OCI-LY1 (cell line): ENCODE data around the gene EPHA8.

Experiments
- H2AFZ ChIP-seq: fragments of 200-600 bp; sonication (generic), shearing (Covaris generic); 2 replicates; pipeline ENCODE4 v1.6.0; 2014; ENCODE audit warnings: antibody characterized with exemption, mild to moderate bottlenecking, low read length
- H3F3A ChIP-seq: fragments of 200-600 bp; sonication (generic), shearing (Covaris generic); 2 replicates; pipeline ENCODE4 v1.6.0; 2014; ENCODE audit warnings: mild to moderate bottlenecking, antibody characterized with exemption, low read length, moderate library complexity; ENCODE audit not compliant: insufficient read depth
- H3K27ac ChIP-seq: fragments of 200-600 bp; sonication (generic); 2 replicates; pipeline ENCODE4 v1.5.1; 2014; ENCODE audit warnings: low read length, mixed run types, mild to moderate bottlenecking, low read depth; ENCODE audit not compliant: poor library complexity, severe bottlenecking
- H3K27me3 ChIP-seq: fragments of 200-600 bp; sonication (generic); 2 replicates; pipeline ENCODE4 v1.6.0; 2014; ENCODE audit warnings: antibody characterized with exemption, mild to moderate bottlenecking, low read length, moderate library complexity; ENCODE audit not compliant: insufficient read depth
- H3K36me3 ChIP-seq: fragments of 200-600 bp; sonication (generic); 2 replicates; pipeline ENCODE4 v1.6.1; 2014; ENCODE audit warnings: mild to moderate bottlenecking, antibody characterized with exemption, low read length, moderate library complexity, mixed read lengths; ENCODE audit not compliant: insufficient read depth
- H3K4me1 ChIP-seq: fragments of 200-600 bp; sonication (generic); 2 replicates; pipeline ENCODE4 v1.5.1; 2014; ENCODE audit warnings: mild to moderate bottlenecking, low read length, moderate library complexity; ENCODE audit not compliant: insufficient read depth, severe bottlenecking
- H3K4me2 ChIP-seq: fragments of 200-600 bp; sonication (generic), shearing (Covaris generic); 2 replicates; pipeline ENCODE4 v1.6.1; 2014; ENCODE audit warnings: low read length
- H3K4me3 ChIP-seq: fragments of 200-600 bp; sonication (generic); 2 replicates; pipeline ENCODE4 v1.5.1; 2014; ENCODE audit warnings: low read length, low read depth, mild to moderate bottlenecking, mixed read lengths; ENCODE audit not compliant: poor library complexity, severe bottlenecking
- H3K79me2 ChIP-seq: fragments of 200-600 bp; shearing (Covaris generic); 2 replicates; pipeline ENCODE4 v1.6.1; 2016; ENCODE audit warnings: mixed run types, low read length, mixed read lengths; ENCODE audit not compliant: insufficient read depth
- H3K9ac ChIP-seq: fragments of 200-600 bp; sonication (generic), shearing (Covaris generic); 2 replicates; pipeline ENCODE4 v1.6.1; 2014; ENCODE audit warnings: mild to moderate bottlenecking, low read length, mixed read lengths
- H3K9me2 ChIP-seq: fragments of 200-600 bp; sonication (generic), shearing (Covaris generic); 2 replicates; pipeline ENCODE4 v1.6.1; 2014; ENCODE audit warnings: low read depth, mild to moderate bottlenecking, low read length, mixed read lengths
- H3K9me3 ChIP-seq: fragments of 200-600 bp; shearing (Covaris generic); 2 replicates; pipeline ENCODE4 v1.6.1; 2014; ENCODE audit warnings: low read length, mixed read lengths
- H4K20me1 ChIP-seq: fragments of 200-600 bp; sonication (generic), shearing (Covaris generic); 2 replicates; pipeline ENCODE4 v1.6.0; 2016; ENCODE audit warnings: mild to moderate bottlenecking, low read length; ENCODE audit not compliant: insufficient read depth
- CTCF ChIP-seq: fragments of 200-600 bp; sonication (generic), shearing (Covaris generic); IDR thresholded peaks from 2 replicates; pipeline ENCODE4 v1.5.1; 2017; ENCODE audit warnings: mild to moderate bottlenecking, antibody characterized with exemption, low read length, moderate library complexity, mixed read lengths
- EZH2 ChIP-seq: fragments of 200-600 bp; sonication (generic), shearing (Covaris generic); IDR thresholded peaks from 2 replicates; pipeline ENCODE4 v1.8.0; 2017; ENCODE audit warnings: borderline replicate concordance, mixed run types, mild to moderate bottlenecking, antibody characterized with exemption, low read length, moderate library complexity, mixed read lengths

Gene EPHA8

GRCh38 chr1:22579541-22580155, 16.4 kb downstream of the EPHA8 start:
- H3K4me3 ChIP-seq: no peak overlapping the region
- no peaks in the 10 kb centered on the region for H3K79me2 ChIP-seq
- H4K20me1 ChIP-seq: no peaks in the 10 kb centered on the region
- no peak overlapping the region for H2AFZ ChIP-seq
- no peak overlapping the region for H3K4me2 ChIP-seq
- peaks cover 14% of the 10 kb centered on the region; the same call in 1 of the 2 replicates for H3F3A ChIP-seq
- H3K9ac ChIP-seq: no peak overlapping the region
- no peak overlapping the region for H3K27ac ChIP-seq
- no peaks in the 10 kb centered on the region for H3K4me1 ChIP-seq
- TF ChIP-seq CTCF (no peak), EZH2 (no peak)
- no peaks in the 10 kb centered on the region for H3K9me2 ChIP-seq
- H3K27me3 ChIP-seq: no peaks in the 10 kb centered on the region
- H3K36me3 ChIP-seq: no peaks in the 10 kb centered on the region
- H3K9me3 ChIP-seq: peaks cover 3% of the 10 kb centered on the region; the same call in 1 of the 2 replicates

- H3K79me2 ChIP-seq: no peaks in the 10 kb centered on the region
- H3K9ac ChIP-seq: no peak overlapping the region
- peaks cover 3% of the 10 kb centered on the region; the same call in 1 of the 2 replicates for H3K9me3 ChIP-seq
- H3K27ac ChIP-seq: no peak overlapping the region
- no peak overlapping the region for H3K4me3 ChIP-seq
- no peaks in the 10 kb centered on the region for H3K4me1 ChIP-seq
- H4K20me1 ChIP-seq: no peaks in the 10 kb centered on the region
- no peaks in the 10 kb centered on the region for H3K9me2 ChIP-seq
- peaks cover 11% of the 10 kb centered on the region; the same call in 1 of the 2 replicates for H3F3A ChIP-seq
- H3K36me3 ChIP-seq: no peaks in the 10 kb centered on the region
- H2AFZ ChIP-seq: no peak overlapping the region
- TF ChIP-seq EZH2 (no peak), CTCF (no peak)
- no peak overlapping the region for H3K4me2 ChIP-seq
- H3K27me3 ChIP-seq: no peaks in the 10 kb centered on the region
These were observed 19.7 kb downstream of the EPHA8 start for GRCh38 chr1:22582661-22583635.

GRCh38 chr1:22584001-22584562, 20.8 kb downstream of the EPHA8 start:
- H3K79me2 ChIP-seq: no peaks in the 10 kb centered on the region
- no peaks in the 10 kb centered on the region for H3K9me3 ChIP-seq
- H4K20me1 ChIP-seq: no peaks in the 10 kb centered on the region
- 0 out of 2 replicates have a peak, but pooled peaks cover 2% of the 10 kb centered on the region for H3K27me3 ChIP-seq
- no peak overlapping the region for H3K9ac ChIP-seq
- H3K27ac ChIP-seq: no peak overlapping the region
- H2AFZ ChIP-seq: no peak overlapping the region
- H3K4me3 ChIP-seq: no peak overlapping the region
- H3K9me2 ChIP-seq: no peaks in the 10 kb centered on the region
- no peak overlapping the region for H3K4me2 ChIP-seq
- H3K4me1 ChIP-seq: no peaks in the 10 kb centered on the region
- no peaks in the 10 kb centered on the region; the same call in 1 of the 2 replicates for H3F3A ChIP-seq
- TF ChIP-seq EZH2 (no peak), CTCF (no peak)
- H3K36me3 ChIP-seq: no peaks in the 10 kb centered on the region
